GM12872 (cell line): ENCODE measurements around the gene ZNF503.

Source experiments
- TF ChIP-seq, protein P1 (sequence below): IDR thresholded peaks from 3 replicates; pipeline ENCODE4 v1.5.1; 2011; ENCODE audit warnings: low read depth, mild to moderate bottlenecking, low read length, moderate library complexity; ENCODE audit not compliant: insufficient read depth

ZNF503 gene

GRCh38 chr10:75425291-75426079 is 23.9 kb upstream of the ZNF503 start:
- TF ChIP-seq, protein P1, sequence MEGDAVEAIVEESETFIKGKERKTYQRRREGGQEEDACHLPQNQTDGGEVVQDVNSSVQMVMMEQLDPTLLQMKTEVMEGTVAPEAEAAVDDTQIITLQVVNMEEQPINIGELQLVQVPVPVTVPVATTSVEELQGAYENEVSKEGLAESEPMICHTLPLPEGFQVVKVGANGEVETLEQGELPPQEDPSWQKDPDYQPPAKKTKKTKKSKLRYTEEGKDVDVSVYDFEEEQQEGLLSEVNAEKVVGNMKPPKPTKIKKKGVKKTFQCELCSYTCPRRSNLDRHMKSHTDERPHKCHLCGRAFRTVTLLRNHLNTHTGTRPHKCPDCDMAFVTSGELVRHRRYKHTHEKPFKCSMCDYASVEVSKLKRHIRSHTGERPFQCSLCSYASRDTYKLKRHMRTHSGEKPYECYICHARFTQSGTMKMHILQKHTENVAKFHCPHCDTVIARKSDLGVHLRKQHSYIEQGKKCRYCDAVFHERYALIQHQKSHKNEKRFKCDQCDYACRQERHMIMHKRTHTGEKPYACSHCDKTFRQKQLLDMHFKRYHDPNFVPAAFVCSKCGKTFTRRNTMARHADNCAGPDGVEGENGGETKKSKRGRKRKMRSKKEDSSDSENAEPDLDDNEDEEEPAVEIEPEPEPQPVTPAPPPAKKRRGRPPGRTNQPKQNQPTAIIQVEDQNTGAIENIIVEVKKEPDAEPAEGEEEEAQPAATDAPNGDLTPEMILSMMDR, result no peak

DNA sequence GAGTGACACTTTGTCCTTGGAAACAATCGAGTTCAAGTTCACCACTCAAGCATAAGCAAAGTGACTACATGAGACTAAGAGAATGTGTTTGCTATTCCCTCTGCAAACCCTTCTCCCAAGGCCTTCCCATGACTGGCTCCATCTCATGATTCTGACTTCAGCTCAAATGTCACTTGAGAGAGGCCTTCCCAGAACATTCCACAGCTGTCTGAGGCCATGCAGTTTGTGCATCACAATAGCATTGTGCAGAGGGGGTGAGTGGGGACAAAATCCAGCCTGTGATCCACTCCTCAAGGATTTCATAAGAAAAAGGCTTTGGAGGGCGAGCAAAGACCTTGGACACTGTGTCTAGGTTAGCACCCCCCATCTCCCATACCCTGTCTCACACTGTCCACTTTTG is 23.0 kb upstream of the ZNF503 start:
- TF ChIP-seq, protein P1, result no peak

DNA sequence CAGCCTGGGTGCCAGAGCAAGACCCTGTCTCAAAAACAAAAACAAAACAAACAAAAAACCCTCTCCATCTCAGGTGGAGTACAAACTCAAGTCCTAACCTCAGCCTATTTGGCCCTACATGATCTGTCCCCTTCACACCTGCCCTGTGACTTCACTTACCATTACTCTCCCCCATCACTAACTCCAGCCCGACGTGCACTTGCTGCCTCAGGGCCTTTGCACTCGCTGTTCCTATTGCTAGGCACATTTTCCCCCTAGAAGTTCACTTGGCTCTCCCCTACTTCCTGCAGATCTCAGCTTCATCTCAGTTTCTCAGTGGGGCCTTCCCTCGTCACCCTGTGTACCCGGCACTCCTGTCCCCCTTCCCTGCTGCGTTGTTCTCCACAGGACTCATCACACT is 21.3 kb upstream of the ZNF503 start:
- TF ChIP-seq, protein P1, result no peak

GRCh38 chr10:75418712-75419111 is 17.1 kb upstream of the ZNF503 start:
- TF ChIP-seq, protein P1, result no peak

DNA sequence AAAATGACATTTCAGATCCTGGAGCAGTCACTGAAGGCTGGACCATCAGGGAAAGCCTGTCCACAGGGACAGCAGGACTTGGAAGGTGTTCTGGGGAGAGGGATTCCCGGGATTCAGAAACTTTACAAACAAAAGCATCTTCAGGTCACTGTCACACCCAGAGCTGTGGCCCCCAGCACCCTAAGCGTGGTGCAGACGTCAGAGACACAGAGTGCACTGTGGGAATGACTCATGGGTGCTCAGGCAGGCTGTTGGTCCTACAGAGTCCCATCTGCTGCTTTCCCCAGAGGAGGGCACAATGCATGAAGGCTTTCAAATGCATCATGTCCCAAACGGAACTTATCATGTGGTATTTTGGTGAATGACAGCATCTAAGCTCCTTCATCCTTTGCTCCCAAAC is 16.7 kb upstream of the ZNF503 start:
- TF ChIP-seq, protein P1, result no peak

GRCh38 chr10:75417522-75417927 is 16.0 kb upstream of the ZNF503 start:
- TF ChIP-seq, protein P1, result no peak

DNA sequence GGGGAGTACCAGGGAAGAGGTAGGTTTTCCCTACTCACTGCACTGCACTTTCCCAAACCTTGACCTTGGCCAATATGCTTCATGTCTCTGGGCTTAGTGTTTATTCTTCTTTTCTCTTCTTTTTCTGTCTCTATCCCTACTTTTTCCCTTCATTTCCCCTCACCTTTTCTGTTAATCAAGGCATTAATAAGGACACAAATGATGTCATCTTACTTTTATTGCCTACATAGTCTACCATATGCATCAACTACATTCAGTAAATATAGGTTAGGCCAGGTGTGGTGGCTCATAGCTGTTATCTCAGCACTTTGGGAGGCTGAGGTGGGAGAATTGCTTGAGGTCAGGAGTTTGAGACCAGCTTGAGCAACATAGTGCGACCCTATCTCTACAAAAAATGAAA is 13.0 kb upstream of the ZNF503 start:
- TF ChIP-seq, protein P1, result no peak
